ENCODE results near the gene SLC37A1.

SLC37A1 gene

GRCh38 chr21:42562816-42563215 lies 49.2 kb downstream of the SLC37A1 start:
- CTCF ChIA-PET = interaction anchor here (0.5 kb wide), 1 partner anchor 831 kb away, joined by 5 read pairs; no protein-coding TSS in a partner anchor
- no peak for DNase-seq (ENCODE audit: low spot score)
- TF ChIP-seq CTCF (conservative IDR thresholded peaks at IDR 0.05; ENCODE audit: low read depth) = no peak
- POLR2A ChIA-PET (ENCODE audit: low non-redundant PET) = interaction anchor here (0.5 kb wide), 1 partner anchor 10 kb away, joined by 3 read pairs; no protein-coding TSS in a partner anchor
- no peak overlapping the region for H3K27ac ChIP-seq

DNA sequence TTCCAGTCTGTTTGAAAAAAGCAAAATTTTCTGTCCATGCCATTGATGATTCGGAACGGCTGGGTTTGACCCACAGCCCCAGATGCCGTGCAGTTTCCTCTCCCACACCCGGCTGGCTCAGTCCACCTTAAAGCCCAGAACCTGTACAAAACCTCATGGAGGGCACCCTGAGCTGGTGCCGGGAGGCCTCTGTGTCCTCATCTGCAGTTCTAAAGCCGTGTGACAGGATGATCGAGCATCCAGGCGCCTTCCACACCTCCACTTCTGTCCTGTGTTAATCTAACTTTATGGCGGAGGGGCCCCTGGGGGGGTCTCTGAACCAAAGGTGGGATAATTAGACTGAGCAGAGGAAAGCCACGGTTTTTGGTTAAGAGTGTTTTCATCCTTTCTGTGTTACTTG lies 49.6 kb downstream of the SLC37A1 start:
- DNase-seq (ENCODE audit: low spot score) = no peak
- H3K27ac ChIP-seq = no peak overlapping the region
- TF ChIP-seq CTCF (conservative IDR thresholded peaks at IDR 0.05; ENCODE audit: low read depth) = no peak
- CTCF ChIA-PET = interaction anchor here (0.5 kb wide), 1 partner anchor 831 kb away, joined by 5 read pairs; no protein-coding TSS in a partner anchor
- POLR2A ChIA-PET (ENCODE audit: low non-redundant PET) = interaction anchor here (0.5 kb wide), 1 partner anchor 10 kb away, joined by 3 read pairs; no protein-coding TSS in a partner anchor

- CTCF ChIA-PET = interaction anchor here (0.5 to 0.6 kb wide), 3 partner anchors 29 to 832 kb away, joined by 3 to 5 read pairs (median 3); no protein-coding TSS in a partner anchor
- POLR2A ChIA-PET (ENCODE audit: low non-redundant PET) = interaction anchor here (0.5 kb wide), 1 partner anchor 9 kb away, joined by 3 read pairs; no protein-coding TSS in a partner anchor
- no peak for TF ChIP-seq CTCF (conservative IDR thresholded peaks at IDR 0.05; ENCODE audit: low read depth)
- DNase-seq (ENCODE audit: low spot score) = peak; percentile 20
- H3K27ac ChIP-seq = no peak overlapping the region
Observed at GRCh38 chr21:42563686-42564085, 50.0 kb downstream of the SLC37A1 start.

DNA sequence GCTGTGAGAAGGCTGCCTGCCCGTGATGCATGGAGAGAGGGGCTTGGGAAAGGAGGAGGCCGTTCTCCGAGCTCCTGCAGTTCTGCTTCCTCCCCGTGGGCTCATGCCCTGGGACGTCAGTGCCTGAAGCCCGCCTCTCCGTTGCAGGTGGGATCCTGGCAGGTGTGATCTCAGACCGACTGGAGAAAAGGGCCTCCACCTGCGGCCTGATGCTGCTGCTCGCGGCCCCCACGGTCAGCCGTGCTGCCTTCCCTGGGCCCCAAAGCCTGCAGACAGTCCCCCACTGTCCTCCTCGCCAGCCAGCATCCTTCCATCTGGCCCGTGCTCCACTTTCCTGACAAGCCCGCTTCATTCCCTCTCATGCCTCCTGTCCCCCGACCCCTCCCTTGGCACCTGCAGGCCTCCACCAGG lies 50.9 kb downstream of the SLC37A1 start:
- no peak for DNase-seq (ENCODE audit: low spot score)
- ChIA-PET POLR2A (ENCODE audit: low non-redundant PET) (no interaction called here), CTCF (interaction anchor here (1.8 kb wide), 1 partner anchor 29 kb away, joined by 9 read pairs; no protein-coding TSS in a partner anchor)
- H3K27ac ChIP-seq = no peak overlapping the region
- no peak for TF ChIP-seq CTCF (conservative IDR thresholded peaks at IDR 0.05; ENCODE audit: low read depth)

DNA sequence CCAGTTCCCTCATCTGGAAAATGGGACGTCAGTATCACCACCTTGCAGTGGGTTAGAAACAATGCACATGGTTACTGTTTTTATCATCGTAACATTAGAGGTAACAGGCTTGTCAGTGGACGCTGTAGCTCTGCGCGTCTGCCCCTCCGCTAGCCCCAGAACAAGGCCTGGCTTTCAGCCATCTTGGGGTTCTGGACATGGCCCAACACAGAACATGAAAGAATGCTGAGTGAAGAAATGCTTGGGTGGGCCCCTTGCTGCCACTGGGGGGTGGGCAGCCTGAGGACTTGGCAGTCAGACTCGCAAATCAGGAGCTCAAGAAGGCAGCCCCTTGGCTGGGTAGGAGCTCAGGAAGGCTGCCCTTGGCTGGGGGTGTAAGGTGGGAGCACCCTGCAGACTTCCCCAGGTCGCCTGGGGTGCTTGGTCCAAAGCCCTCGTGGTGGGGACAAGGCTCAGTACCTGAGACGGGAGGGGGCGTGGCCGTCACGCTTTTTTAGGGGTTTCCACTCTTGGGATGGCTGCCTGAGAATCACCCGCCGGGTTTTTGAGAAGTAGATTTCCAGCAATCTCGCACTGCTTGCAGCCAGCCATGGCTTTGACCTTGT lies 51.7 kb downstream of the SLC37A1 start:
- ChIA-PET CTCF (interaction anchor here (0.6 to 1.8 kb wide), 2 partner anchors 28 to 260 kb away, joined by 4 to 9 read pairs; no protein-coding TSS in a partner anchor), POLR2A (ENCODE audit: low non-redundant PET) (no interaction called here)
- no peak overlapping the region for H3K27ac ChIP-seq
- DNase-seq (ENCODE audit: low spot score) = no peak
- TF ChIP-seq CTCF (conservative IDR thresholded peaks at IDR 0.05; ENCODE audit: low read depth) = no peak

DNA sequence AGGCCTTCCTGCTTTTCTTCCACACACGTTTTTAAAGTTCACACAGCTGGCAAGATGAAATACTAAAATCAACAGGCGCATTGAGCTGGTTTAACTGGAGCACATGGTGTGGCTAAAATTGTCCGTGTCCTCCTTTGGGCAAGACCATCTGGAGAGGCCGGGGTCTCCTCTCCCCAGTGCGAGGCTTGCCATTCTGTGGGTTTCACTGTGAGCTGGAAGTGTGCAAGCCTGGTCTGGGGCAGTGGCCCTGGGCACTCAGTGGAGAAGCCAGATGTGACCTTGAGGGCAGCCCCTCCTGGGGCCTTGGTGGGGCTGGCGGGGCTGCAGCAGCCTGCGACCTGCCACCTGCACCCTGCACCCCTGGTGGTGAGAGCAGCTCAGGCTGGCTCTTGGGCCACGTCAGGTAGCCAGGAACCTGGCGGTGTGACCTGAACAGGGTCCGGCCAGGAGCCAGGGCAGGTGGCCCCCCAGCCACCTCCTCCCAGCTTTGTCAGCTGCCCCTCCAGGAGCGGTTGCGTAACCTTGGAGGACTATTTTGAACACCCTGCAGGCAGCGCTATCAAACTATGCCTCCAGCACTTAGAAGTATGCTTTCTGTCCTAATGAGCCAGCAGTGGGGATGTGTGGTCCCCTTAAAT lies 52.4 kb downstream of the SLC37A1 start:
- H3K27ac ChIP-seq = no peak overlapping the region
- DNase-seq (ENCODE audit: low spot score) = no peak
- no peak for TF ChIP-seq CTCF (conservative IDR thresholded peaks at IDR 0.05; ENCODE audit: low read depth)
- ChIA-PET POLR2A (ENCODE audit: low non-redundant PET) (no interaction called here), CTCF (interaction anchor here (0.6 to 1.8 kb wide), 2 partner anchors 27 to 261 kb away, joined by 4 to 9 read pairs; no protein-coding TSS in a partner anchor)

All from RWPE1 (cell line).